ENCODE measurements around the gene ST7. TPM values are rescaled to one million over a fixed set of nuclear protein-coding genes. Genes with fewer than 3 reads are reported as not detected.

Gene ST7
- total and polyA plus RNA-seq, 2 donors (not counting 3 experiments of a cell fraction or from before 2014, with no cell fraction given), result 18.6 to 24.9 TPM

- H3K4me2 ChIP-seq (ENCODE audit: insufficient read depth, low read length), result no peak overlapping the region
- H3K9me1 ChIP-seq (replicated peaks; ENCODE audit: control insufficient read depth, extremely low read depth, insufficient read depth, low read length), result no peaks in the 10 kb centered on the region
- no peaks in the 10 kb centered on the region for H3K36me3 ChIP-seq (ENCODE audit: control insufficient read depth in 2 of 2, extremely low read depth in 1 of 2, insufficient read depth in 2 of 2, low read length in 2 of 2)
- H3K27me3 ChIP-seq (ENCODE audit: control insufficient read depth in 2 of 2, insufficient read depth in 2 of 2, low read length in 2 of 2), result no peaks in the 10 kb centered on the region
- POLR2A ChIA-PET, result no interaction called here
- H3K4me3 ChIP-seq (replicated peaks in 1 of 3; ENCODE audit: insufficient read depth in 1 of 3, low read depth in 1 of 3, low read length in 3 of 3), result no peak overlapping the region
- TF ChIP-seq EZH2 (IDR thresholded peaks at IDR 0.05; ENCODE audit: borderline replicate concordance, low read depth, low read length, severe bottlenecking), result no peak
- peaks cover 16% of the 10 kb centered on the region for H3K79me2 ChIP-seq (ENCODE audit: control insufficient read depth, insufficient read depth, low read length)
- H3K27ac ChIP-seq (ENCODE audit: insufficient read depth, low read depth, low read length), result no peak overlapping the region
- no peak overlapping the region for H3K9ac ChIP-seq (replicated peaks; ENCODE audit: extremely low read depth, insufficient read depth, low read length)
- dilution Hi-C loops (cut with MboI; ENCODE audit: extremely low pct_ligation_motif_present, low sequenced_read_pairs), result no loop called here
- intact Hi-C loops (cut with micrococcal nuclease), result no loop called here
- DNase-seq (ENCODE audit: low read depth, low spot score) (no peak), FAIRE-seq (no peak)
- CTCF ChIA-PET, result interaction anchor here (1.1 to 2.8 kb wide), 3 partner anchors 9 to 133 kb away, joined by 5 to 13 read pairs (median 7); no protein-coding TSS in a partner anchor
- no TSS peak for BruUV-seq (replicated peaks)
- H3K4me1 ChIP-seq (ENCODE audit: control insufficient read depth, extremely low read depth, insufficient read depth, low read length), result no peaks in the 10 kb centered on the region
- no peaks in the 10 kb centered on the region for H3K9me3 ChIP-seq (replicated peaks; ENCODE audit: control insufficient read depth, insufficient read depth, low read length)
- H4K20me1 ChIP-seq (replicated peaks; ENCODE audit: control insufficient read depth, extremely low read depth, insufficient read depth, low read length), result no peaks in the 10 kb centered on the region
- H2AFZ ChIP-seq (ENCODE audit: low read depth, low read length), result no peak overlapping the region
These were observed 41.3 kb downstream of the ST7 start for GRCh38 chr7:116994611-116995010.

- Histone ChIP-seq H2AFZ (ENCODE audit: low read depth, low read length) (no peak overlapping the region), H4K20me1 (replicated peaks; ENCODE audit: control insufficient read depth, extremely low read depth, insufficient read depth, low read length) (no peaks in the 10 kb centered on the region), H3K4me1 (ENCODE audit: control insufficient read depth, extremely low read depth, insufficient read depth, low read length) (no peaks in the 10 kb centered on the region), H3K9me3 (replicated peaks; ENCODE audit: control insufficient read depth, insufficient read depth, low read length) (no peaks in the 10 kb centered on the region), H3K4me3 (replicated peaks in 1 of 3; ENCODE audit: insufficient read depth in 1 of 3, low read depth in 1 of 3, low read length in 3 of 3) (no peak overlapping the region), H3K9me1 (replicated peaks; ENCODE audit: control insufficient read depth, extremely low read depth, insufficient read depth, low read length) (no peaks in the 10 kb centered on the region), H3K27me3 (ENCODE audit: control insufficient read depth in 2 of 2, insufficient read depth in 2 of 2, low read length in 2 of 2) (no peaks in the 10 kb centered on the region), H3K36me3 (ENCODE audit: control insufficient read depth in 2 of 2, extremely low read depth in 1 of 2, insufficient read depth in 2 of 2, low read length in 2 of 2) (no peaks in the 10 kb centered on the region), H3K27ac (ENCODE audit: insufficient read depth, low read depth, low read length) (no peak overlapping the region), H3K4me2 (ENCODE audit: insufficient read depth, low read length) (no peak overlapping the region), H3K79me2 (ENCODE audit: control insufficient read depth, insufficient read depth, low read length) (peaks cover 7% of the 10 kb centered on the region), H3K9ac (replicated peaks; ENCODE audit: extremely low read depth, insufficient read depth, low read length) (no peak overlapping the region)
- no TSS peak for BruUV-seq (replicated peaks)
- intact Hi-C loops (cut with micrococcal nuclease), result no loop called here
- FAIRE-seq (no peak), DNase-seq (ENCODE audit: low read depth, low spot score) (no peak)
- no peak for TF ChIP-seq GATA2 (IDR thresholded peaks at IDR 0.05; ENCODE audit: insufficient read depth, insufficient read length, low read depth, low read length)
- no peak for TF ChIP-seq POLR2A (IDR thresholded peaks at IDR 0.05; ENCODE audit: low read depth, low read length)
- no peak for TF ChIP-seq FOS (IDR thresholded peaks at IDR 0.05; ENCODE audit: borderline replicate concordance, insufficient read depth, low read length)
- TF ChIP-seq, protein P1, sequence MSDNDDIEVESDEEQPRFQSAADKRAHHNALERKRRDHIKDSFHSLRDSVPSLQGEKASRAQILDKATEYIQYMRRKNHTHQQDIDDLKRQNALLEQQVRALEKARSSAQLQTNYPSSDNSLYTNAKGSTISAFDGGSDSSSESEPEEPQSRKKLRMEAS (IDR thresholded peaks at IDR 0.05; ENCODE audit: insufficient read depth, insufficient read length), result no peak
- no peak for TF ChIP-seq CTCF (IDR thresholded peaks at IDR 0.05; ENCODE audit: extremely low read depth in 1 of 2, insufficient read depth in 1 of 2, low read depth in 1 of 2, low read length in 2 of 2)
- TF ChIP-seq EZH2 (IDR thresholded peaks at IDR 0.05; ENCODE audit: borderline replicate concordance, low read depth, low read length, severe bottlenecking), result no peak
- no peak for TF ChIP-seq JUN (IDR thresholded peaks at IDR 0.05; ENCODE audit: borderline replicate concordance, insufficient read depth, insufficient read length, low read depth)
- no peak for TF ChIP-seq MYC (IDR thresholded peaks at IDR 0.05; ENCODE audit: low read depth, low read length)
- TF ChIP-seq POLR2AphosphoS5 (IDR thresholded peaks at IDR 0.05; ENCODE audit: insufficient read depth, low read depth, low read length), result no peak
- POLR2A ChIA-PET, result no interaction called here
- dilution Hi-C loops (cut with MboI; ENCODE audit: extremely low pct_ligation_motif_present, low sequenced_read_pairs), result no loop called here
- CTCF ChIA-PET, result interaction anchor here (3.3 to 3.9 kb wide), 3 partner anchors 9 to 129 kb away, joined by 16 to 33 read pairs (median 19); no protein-coding TSS in a partner anchor
These were observed 44.7 kb downstream of the ST7 start for GRCh38 chr7:116997972-116998371.

All from endothelial cell of umbilical vein (primary cell).